Neural cell (in vitro differentiated cells): Measurements from ENCODE around the gene SCNN1A.

Experiments
- CTCF ChIP-seq: fragments of 450-650 bp; IDR thresholded peaks from 2 replicates; pipeline ENCODE4 v1.5.1; 2014; ENCODE audit warnings: antibody characterized with exemption, mild to moderate bottlenecking, moderate library complexity; ENCODE audit not compliant: poor library complexity, severe bottlenecking
- EP300 ChIP-seq: fragments of 450-650 bp; conservative IDR thresholded peaks from 2 replicates; pipeline ENCODE4 v1.6.1; 2014; ENCODE audit warnings: antibody characterized with exemption, mild to moderate bottlenecking, moderate library complexity; ENCODE audit not compliant: poor library complexity, severe bottlenecking
- EZH2 ChIP-seq: fragments of 200-600, 300-800 bp; shearing (Covaris generic), sonication (generic); IDR thresholded peaks from 2 replicates; pipeline ENCODE4 v1.6.1; 2014; ENCODE audit warnings: antibody characterized with exemption, low read length, borderline replicate concordance, mild to moderate bottlenecking; ENCODE audit not compliant: insufficient read depth, poor library complexity, severe bottlenecking
- MXI1 ChIP-seq: fragments of 450-650 bp; conservative IDR thresholded peaks from 2 replicates; pipeline ENCODE4 v1.6.1; 2014; ENCODE audit warnings: antibody characterized with exemption, mild to moderate bottlenecking; ENCODE audit not compliant: poor library complexity, severe bottlenecking
- POLR2AphosphoS5 ChIP-seq: IDR thresholded peaks from 2 replicates; pipeline ENCODE4 v1.6.1; 2012
- RAD21 ChIP-seq: fragments of 450-650 bp; conservative IDR thresholded peaks from 2 replicates; pipeline ENCODE4 v1.6.1; 2014; ENCODE audit warnings: antibody characterized with exemption, mild to moderate bottlenecking, moderate library complexity
- REST ChIP-seq: IDR thresholded peaks from 2 replicates; pipeline ENCODE4 v1.6.1; 2012; ENCODE audit warnings: borderline replicate concordance

- TF ChIP-seq EP300 (no peak), CTCF (no peak), POLR2AphosphoS5 (no peak), EZH2 (no peak), RAD21 (no peak), MXI1 (no peak), REST (no peak)
Observed at GRCh38 chr12:6337958-6338433, 37.4 kb downstream of the SCNN1A start.
